IMR-90 (cell line): ENCODE measurements around the gene ARHGEF18. TPM values are rescaled to one million over a fixed set of nuclear protein-coding genes. Genes with fewer than 3 reads are reported as not detected.

ENCODE experiments used
- ATAC-seq: fragments of 200-7000 bp; cut with Tn5 transposase; 2 replicates; pipeline ENCODE4 v1.9.1; 2020; ENCODE audit warnings: low read depth, mild to moderate bottlenecking, moderate library complexity
- BruUV-seq: library from RNA; stranded (reverse); fragments of 400-500 nt; replicated peaks from 2 replicates; lab custom pipeline; 2021; lab: Mats Ljungman, UMichigan
- CTCF ChIA-PET: fragments of 300-600 bp; formaldehyde crosslinking; extraction: SDS; loops from one replicate; lab custom pipeline; 2021; ENCODE audit warnings: antibody characterized with exemption; lab: Yijun Ruan, JAX
- POLR2A ChIA-PET: fragments of 300-600 bp; sonication (Branson Sonifier 250); formaldehyde crosslinking; loops from one replicate; lab custom pipeline; 2022; ENCODE audit warnings: antibody characterized with exemption; ENCODE audit not compliant: unreplicated experiment; lab: Charles Lee
- DNase-seq: peaks from one replicate; pipeline ENCODE4 v3.0.0; 2013
- H2AFZ ChIP-seq: replicated peaks from 2 replicates; pipeline ENCODE3; 2013; ENCODE audit warnings: low read length, mild to moderate bottlenecking; ENCODE audit not compliant: poor library complexity
- H2AK5ac ChIP-seq: 2 replicates; pipeline ENCODE4 v1.6.1; 2013; ENCODE audit warnings: low read depth, low read length, inconsistent platforms
- H2AK9ac ChIP-seq: replicated peaks from 2 replicates; pipeline ENCODE3; 2013; ENCODE audit warnings: mild to moderate bottlenecking, low read depth, low read length, moderate library complexity; ENCODE audit not compliant: poor library complexity
- H2BK120ac ChIP-seq: 2 replicates; pipeline ENCODE4 v1.6.1; 2013; ENCODE audit warnings: low read depth, low read length, inconsistent platforms
- H2BK15ac ChIP-seq: 3 replicates; pipeline ENCODE4 v1.6.1; 2013; ENCODE audit warnings: low read depth, low read length, inconsistent platforms
- H2BK20ac ChIP-seq: 2 replicates; pipeline ENCODE4 v1.6.1; 2013; ENCODE audit warnings: low read depth, mild to moderate bottlenecking, inconsistent platforms, low read length, moderate library complexity
- H2BK5ac ChIP-seq: 2 replicates; pipeline ENCODE4 v1.6.1; 2013; ENCODE audit warnings: mild to moderate bottlenecking, low read depth, low read length, inconsistent platforms; ENCODE audit not compliant: poor library complexity, severe bottlenecking
- H3K14ac ChIP-seq: replicated peaks from 2 replicates; pipeline ENCODE4 v1.6.1; 2013; ENCODE audit warnings: low read depth, low read length, inconsistent platforms
- H3K18ac ChIP-seq: 2 replicates; pipeline ENCODE4 v1.6.1; 2013; ENCODE audit warnings: low read depth, low read length, control low read depth
- H3K23ac ChIP-seq: 2 replicates; pipeline ENCODE4 v1.6.1; 2013; ENCODE audit warnings: low read depth, low read length, inconsistent platforms
- H3K27ac ChIP-seq: 2 replicates; pipeline ENCODE4 v1.5.1; 2013; ENCODE audit warnings: mild to moderate bottlenecking, control low read depth, low read length; ENCODE audit not compliant: insufficient read depth
- H3K27me3 ChIP-seq: 2 replicates; pipeline ENCODE4 v1.6.1; 2013; ENCODE audit warnings: low read length; ENCODE audit not compliant: control insufficient read depth, insufficient read depth
- H3K36me3 ChIP-seq: 2 replicates; pipeline ENCODE4 v1.6.1; 2013; ENCODE audit warnings: low read length, mixed read lengths; ENCODE audit not compliant: control insufficient read depth, insufficient read depth
- H3K4ac ChIP-seq: 2 replicates; pipeline ENCODE4 v1.6.1; 2013; ENCODE audit warnings: low read depth, low read length, inconsistent platforms
- H3K4me1 ChIP-seq: 2 replicates; pipeline ENCODE4 v1.6.1; 2013; ENCODE audit warnings: low read length, mixed read lengths; ENCODE audit not compliant: control insufficient read depth, insufficient read depth
- H3K4me2 ChIP-seq: 2 replicates; pipeline ENCODE4 v1.6.1; 2013; ENCODE audit warnings: low read depth, mild to moderate bottlenecking, control low read depth, low read length, moderate library complexity
- H3K4me3 ChIP-seq: 2 replicates; pipeline ENCODE4 v1.5.1; 2013; ENCODE audit warnings: low read depth, mild to moderate bottlenecking, control low read depth, low read length, moderate library complexity; ENCODE audit not compliant: insufficient read depth
- H3K56ac ChIP-seq: 2 replicates; pipeline ENCODE4 v1.6.1; 2013; ENCODE audit warnings: low read length, inconsistent platforms; ENCODE audit not compliant: insufficient read depth; ENCODE audit errors: extremely low read depth
- H3K79me1 ChIP-seq, 2 experiments: 2 replicates each; pipeline ENCODE4 v1.6.1; 2013; ENCODE audit warnings: low read length in 2 of 2, inconsistent platforms in 1 of 2, low read depth in 1 of 2
- H3K9ac ChIP-seq: 2 replicates; pipeline ENCODE4 v1.6.1; 2013; ENCODE audit warnings: low read depth, low read length, control low read depth
- H3K9me1 ChIP-seq: 2 replicates; pipeline ENCODE4 v1.6.1; 2013; ENCODE audit warnings: low read length, inconsistent platforms; ENCODE audit not compliant: insufficient read depth
- H3K9me3 ChIP-seq: 2 replicates; pipeline ENCODE4 v1.6.1; 2013; ENCODE audit warnings: low read length; ENCODE audit not compliant: control insufficient read depth, insufficient read depth
- H4K20me1 ChIP-seq: 2 replicates; pipeline ENCODE4 v1.6.1; 2013; ENCODE audit warnings: low read length, inconsistent platforms; ENCODE audit not compliant: insufficient read depth
- H4K5ac ChIP-seq: 2 replicates; pipeline ENCODE4 v1.6.1; 2013; ENCODE audit warnings: mild to moderate bottlenecking, low read depth, low read length, control low read depth
- H4K8ac ChIP-seq, 2 experiments: 2 replicates each; pipeline ENCODE4 v1.6.1; 2013; ENCODE audit warnings: low read depth in 2 of 2, low read length in 2 of 2, control low read depth in 1 of 2, inconsistent platforms in 1 of 2
- H4K91ac ChIP-seq: 2 replicates; pipeline ENCODE4 v1.6.1; 2013; ENCODE audit warnings: low read depth, low read length, inconsistent platforms; ENCODE audit not compliant: insufficient read depth
- BHLHE40 ChIP-seq: fragments of 150-350 bp; IDR thresholded peaks from 2 replicates; pipeline ENCODE4 v1.6.1; 2016; ENCODE audit warnings: mild to moderate bottlenecking, low read depth, low read length
- CEBPB ChIP-seq: IDR thresholded peaks from 2 replicates; pipeline ENCODE4 v1.6.1; 2012; ENCODE audit warnings: low read depth, low read length, improper control_type of control experiment
- CHD1 ChIP-seq: IDR thresholded peaks from 2 replicates; pipeline ENCODE4 v1.6.1; 2012; ENCODE audit warnings: low read depth, low read length, improper control_type of control experiment
- CTCF ChIP-seq: conservative IDR thresholded peaks from 2 replicates; pipeline ENCODE4 v1.5.1; 2012; ENCODE audit warnings: mild to moderate bottlenecking, low read depth, low read length, improper control_type of control experiment
- ELK1 ChIP-seq: fragments of 150-350 bp; IDR thresholded peaks from 2 replicates; pipeline ENCODE4 v1.6.1; 2016; ENCODE audit warnings: low read depth, mild to moderate bottlenecking, low read length, moderate library complexity, borderline replicate concordance
- FOS ChIP-seq: fragments of 150-350 bp; IDR thresholded peaks from 2 replicates; pipeline ENCODE4 v1.6.1; 2016; ENCODE audit warnings: low read depth, low read length
- MAFK ChIP-seq: IDR thresholded peaks from 2 replicates; pipeline ENCODE4 v1.6.1; 2012; ENCODE audit warnings: low read depth, low read length, improper control_type of control experiment
- MAZ ChIP-seq: IDR thresholded peaks from 2 replicates; pipeline ENCODE4 v1.6.1; 2012; ENCODE audit warnings: low read depth, mild to moderate bottlenecking, low read length, improper control_type of control experiment, moderate library complexity, borderline replicate concordance
- MXI1 ChIP-seq: IDR thresholded peaks from 2 replicates; pipeline ENCODE4 v1.6.1; 2012; ENCODE audit warnings: low read depth, mild to moderate bottlenecking, low read length, moderate library complexity, borderline replicate concordance
- NFE2L2 ChIP-seq: fragments of 150-350 bp; IDR thresholded peaks from 2 replicates; pipeline ENCODE4 v1.6.1; 2016; ENCODE audit warnings: low read depth, mild to moderate bottlenecking, low read length
- POLR2A ChIP-seq: IDR thresholded peaks from 2 replicates; pipeline ENCODE4 v1.6.1; 2012; ENCODE audit warnings: mild to moderate bottlenecking, low read depth, low read length
- RAD21 ChIP-seq: IDR thresholded peaks from 2 replicates; pipeline ENCODE4 v1.6.1; 2012; ENCODE audit warnings: low read length, improper control_type of control experiment
- RCOR1 ChIP-seq: IDR thresholded peaks from 2 replicates; pipeline ENCODE4 v1.6.1; 2012; ENCODE audit warnings: mild to moderate bottlenecking, low read length, improper control_type of control experiment; ENCODE audit not compliant: insufficient replicate concordance
- RFX5 ChIP-seq: IDR thresholded peaks from 2 replicates; pipeline ENCODE4 v1.8.0; 2012; ENCODE audit warnings: low read depth, mild to moderate bottlenecking, low read length, moderate library complexity
- SMC3 ChIP-seq: fragments of 150-350 bp; IDR thresholded peaks from 2 replicates; pipeline ENCODE4 v1.6.1; 2016; ENCODE audit warnings: low read depth, mild to moderate bottlenecking, antibody characterized with exemption, low read length, moderate library complexity
- USF2 ChIP-seq: fragments of 150-350 bp; IDR thresholded peaks from 2 replicates; pipeline ENCODE4 v1.6.1; 2017; ENCODE audit warnings: mild to moderate bottlenecking, antibody characterized with exemption, low read length, low read depth
- WGBS, 2 experiments: methylation state at CpG; one replicate each; pipeline versions ENCODE4 v1.1.5 to v1.1.7; 2013; ENCODE audit warnings: missing lambda C conversion rate in 2 of 2; ENCODE audit not compliant: insufficient read length in 1 of 2; ENCODE audit errors: extremely low coverage in 2 of 2; 5-methylcytosine and 5-hydroxymethylcytosine counted together
- dilution Hi-C: fragments of 300-500 bp; cut with HindIII; formaldehyde crosslinking; loops from one replicate; pipeline ENCODE4 v1.14.3; 2018; ENCODE audit warnings: low sequenced_read_pairs; ENCODE audit not compliant: unreplicated experiment
- in situ Hi-C: fragments of 300-500 bp; cut with MboI; formaldehyde crosslinking; loops from 3 replicates; pipeline ENCODE4 v1.14.3; 2019; ENCODE audit warnings: low sequenced_read_pairs, inconsistent platforms, mixed read lengths
- intact Hi-C: fragments of 100-400 bp; cut with micrococcal nuclease; formaldehyde crosslinking; loops from 2 replicates; pipeline ENCODE4 v1.10.0; 2022
- polyA plus RNA-seq, 3 experiments: library from polyadenylated mRNA; depleted of rRNA; stranded (reverse); fragments of >200 nt; gene quantifications; 2 replicates each; pipeline ENCODE4 v1.2.3, GENCODE V29; 2012; ENCODE audit warnings: low replicate concordance in 1 of 3
- total RNA-seq: library from RNA; depleted of rRNA; stranded (reverse); fragments of >200 nt; gene quantifications from 2 replicates; pipeline ENCODE4 v1.2.3, GENCODE V29; 2012

Gene ARHGEF18
- total and polyA plus RNA-seq, 2 of the 4 experiments (the other 2 are of a cell fraction): 11.6 to 12.4 TPM

- Histone ChIP-seq H3K14ac (no peak overlapping the region), H4K5ac (no peak overlapping the region), H3K9me3 (no peaks in the 10 kb centered on the region), H3K9ac (no peak overlapping the region), H3K23ac (no peak overlapping the region), H3K4me2 (no peak overlapping the region), H2BK5ac (no peak overlapping the region), H3K27ac (no peak overlapping the region), H2AK5ac (no peak overlapping the region), H3K27me3 (no peaks in the 10 kb centered on the region), H3K4me3 (no peak overlapping the region), H3K18ac (no peak overlapping the region), H3K4me1 (no peaks in the 10 kb centered on the region), H4K8ac (no peak overlapping the region), H3K79me1 (no peaks in the 10 kb centered on the region), H3K56ac (no peak overlapping the region), H2BK20ac (no peak overlapping the region), H4K20me1 (no peaks in the 10 kb centered on the region), H3K4ac (no peak overlapping the region), H2BK120ac (no peak overlapping the region), H4K91ac (no peak overlapping the region), H3K9me1 (no peaks in the 10 kb centered on the region), H2BK15ac (no peak overlapping the region), H2AK9ac (no peak overlapping the region), H3K36me3 (no peaks in the 10 kb centered on the region), H2AFZ (no peak overlapping the region)
- no peak for ATAC-seq
- in situ Hi-C loops: no loop called here
- no peak for DNase-seq
- intact Hi-C loops: no loop called here
- ChIA-PET CTCF (interaction anchor here (0.6 kb wide), 1 partner anchor 11 kb away, joined by 5 read pairs; no protein-coding TSS in a partner anchor), POLR2A (no interaction called here)
- no CpG with 5 or more reads among the region's 1 CpG for WGBS, 2 experiments
- dilution Hi-C loops: no loop called here
- TF ChIP-seq SMC3 (no peak), RAD21 (no peak), POLR2A (no peak), MAFK (no peak), RCOR1 (no peak), CEBPB (no peak), BHLHE40 (no peak), MAZ (no peak), ELK1 (no peak), CHD1 (no peak), MXI1 (no peak), RFX5 (no peak), FOS (no peak), NFE2L2 (no peak), CTCF (no peak), USF2 (no peak)
- no TSS peak for BruUV-seq
Observed at GRCh38 chr19:7327802-7328201, 20.9 kb upstream of the ARHGEF18 start.
